ENCODE results near the gene KRTAP10-12. TPM values are rescaled to one million over a fixed set of nuclear protein-coding genes. Genes with fewer than 3 reads are reported as not detected.

Gene KRTAP10-12
- total RNA-seq, 1 experiment from 2014 or later, result not detected

DNA sequence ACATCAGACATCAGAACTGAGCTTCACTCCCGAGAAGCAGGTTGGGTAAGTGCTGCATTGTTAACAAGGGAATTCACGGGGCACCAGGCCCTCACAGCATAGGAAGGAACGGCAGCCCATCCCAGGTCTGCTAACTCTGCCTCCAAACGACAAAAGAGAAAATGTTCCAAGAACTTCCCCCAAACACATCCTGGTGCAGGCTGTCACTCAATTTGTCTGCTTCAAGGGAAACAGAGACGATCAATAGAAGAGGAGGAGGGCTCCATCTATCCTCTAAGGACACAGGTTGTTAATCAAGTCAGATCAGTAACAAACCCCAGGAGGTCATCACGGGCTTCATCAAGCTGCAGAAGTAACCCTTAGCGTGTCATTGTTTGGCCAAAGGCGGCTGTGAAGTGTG lies 17.9 kb downstream of the KRTAP10-12 start:
- TF ChIP-seq, protein P1, sequence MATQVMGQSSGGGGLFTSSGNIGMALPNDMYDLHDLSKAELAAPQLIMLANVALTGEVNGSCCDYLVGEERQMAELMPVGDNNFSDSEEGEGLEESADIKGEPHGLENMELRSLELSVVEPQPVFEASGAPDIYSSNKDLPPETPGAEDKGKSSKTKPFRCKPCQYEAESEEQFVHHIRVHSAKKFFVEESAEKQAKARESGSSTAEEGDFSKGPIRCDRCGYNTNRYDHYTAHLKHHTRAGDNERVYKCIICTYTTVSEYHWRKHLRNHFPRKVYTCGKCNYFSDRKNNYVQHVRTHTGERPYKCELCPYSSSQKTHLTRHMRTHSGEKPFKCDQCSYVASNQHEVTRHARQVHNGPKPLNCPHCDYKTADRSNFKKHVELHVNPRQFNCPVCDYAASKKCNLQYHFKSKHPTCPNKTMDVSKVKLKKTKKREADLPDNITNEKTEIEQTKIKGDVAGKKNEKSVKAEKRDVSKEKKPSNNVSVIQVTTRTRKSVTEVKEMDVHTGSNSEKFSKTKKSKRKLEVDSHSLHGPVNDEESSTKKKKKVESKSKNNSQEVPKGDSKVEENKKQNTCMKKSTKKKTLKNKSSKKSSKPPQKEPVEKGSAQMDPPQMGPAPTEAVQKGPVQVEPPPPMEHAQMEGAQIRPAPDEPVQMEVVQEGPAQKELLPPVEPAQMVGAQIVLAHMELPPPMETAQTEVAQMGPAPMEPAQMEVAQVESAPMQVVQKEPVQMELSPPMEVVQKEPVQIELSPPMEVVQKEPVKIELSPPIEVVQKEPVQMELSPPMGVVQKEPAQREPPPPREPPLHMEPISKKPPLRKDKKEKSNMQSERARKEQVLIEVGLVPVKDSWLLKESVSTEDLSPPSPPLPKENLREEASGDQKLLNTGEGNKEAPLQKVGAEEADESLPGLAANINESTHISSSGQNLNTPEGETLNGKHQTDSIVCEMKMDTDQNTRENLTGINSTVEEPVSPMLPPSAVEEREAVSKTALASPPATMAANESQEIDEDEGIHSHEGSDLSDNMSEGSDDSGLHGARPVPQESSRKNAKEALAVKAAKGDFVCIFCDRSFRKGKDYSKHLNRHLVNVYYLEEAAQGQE (IDR thresholded peaks at IDR 0.05; ENCODE audit: insufficient read depth in 1 of 2, low read depth in 2 of 2, low read length in 1 of 2), result no peak
- no peak for TF ChIP-seq SIN3A (IDR thresholded peaks at IDR 0.05; ENCODE audit: borderline replicate concordance, insufficient read depth, low read depth, low read length)
- no peak for TF ChIP-seq POLR2AphosphoS5 (IDR thresholded peaks at IDR 0.05; ENCODE audit: low read depth, low read length)
- TF ChIP-seq, protein P2, sequence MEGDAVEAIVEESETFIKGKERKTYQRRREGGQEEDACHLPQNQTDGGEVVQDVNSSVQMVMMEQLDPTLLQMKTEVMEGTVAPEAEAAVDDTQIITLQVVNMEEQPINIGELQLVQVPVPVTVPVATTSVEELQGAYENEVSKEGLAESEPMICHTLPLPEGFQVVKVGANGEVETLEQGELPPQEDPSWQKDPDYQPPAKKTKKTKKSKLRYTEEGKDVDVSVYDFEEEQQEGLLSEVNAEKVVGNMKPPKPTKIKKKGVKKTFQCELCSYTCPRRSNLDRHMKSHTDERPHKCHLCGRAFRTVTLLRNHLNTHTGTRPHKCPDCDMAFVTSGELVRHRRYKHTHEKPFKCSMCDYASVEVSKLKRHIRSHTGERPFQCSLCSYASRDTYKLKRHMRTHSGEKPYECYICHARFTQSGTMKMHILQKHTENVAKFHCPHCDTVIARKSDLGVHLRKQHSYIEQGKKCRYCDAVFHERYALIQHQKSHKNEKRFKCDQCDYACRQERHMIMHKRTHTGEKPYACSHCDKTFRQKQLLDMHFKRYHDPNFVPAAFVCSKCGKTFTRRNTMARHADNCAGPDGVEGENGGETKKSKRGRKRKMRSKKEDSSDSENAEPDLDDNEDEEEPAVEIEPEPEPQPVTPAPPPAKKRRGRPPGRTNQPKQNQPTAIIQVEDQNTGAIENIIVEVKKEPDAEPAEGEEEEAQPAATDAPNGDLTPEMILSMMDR (IDR thresholded peaks at IDR 0.05), result no peak
- no peak for TF ChIP-seq TCF7L2 (IDR thresholded peaks at IDR 0.05; ENCODE audit: low read depth, low read length)
- H3K36me3 ChIP-seq (ENCODE audit: control insufficient read depth, insufficient read depth, low read length), result no peaks in the 10 kb centered on the region
- in situ Hi-C loops (cut with HindIII; ENCODE audit: low pct_unique_long_range_greater_than_20kb, low sequenced_read_pairs), result no loop called here
- ChIA-PET CTCF (no interaction called here), POLR2A (no interaction called here)
- H3K4me3 ChIP-seq (ENCODE audit: low read depth in 2 of 2, low read length in 2 of 2), result no peak overlapping the region
- DNase-seq (ENCODE audit: low read depth, low spot score), result no peak
- H3K27ac ChIP-seq (ENCODE audit: low read length), result no peak overlapping the region
- no TSS peak for BruUV-seq (replicated peaks)
- ATAC-seq, result no peak
- no peaks in the 10 kb centered on the region for H3K27me3 ChIP-seq (ENCODE audit: control insufficient read depth, insufficient read depth, low read length)
- H3K4me1 ChIP-seq (ENCODE audit: control insufficient read depth, insufficient read depth, low read length), result no peaks in the 10 kb centered on the region; the same call in 1 of the 2 replicates
- no peaks in the 10 kb centered on the region for H3K9me3 ChIP-seq (ENCODE audit: control insufficient read depth, insufficient read depth, low read depth, low read length)
- intact Hi-C loops (cut with micrococcal nuclease; ENCODE audit: unreplicated experiment), result no loop called here

DNA sequence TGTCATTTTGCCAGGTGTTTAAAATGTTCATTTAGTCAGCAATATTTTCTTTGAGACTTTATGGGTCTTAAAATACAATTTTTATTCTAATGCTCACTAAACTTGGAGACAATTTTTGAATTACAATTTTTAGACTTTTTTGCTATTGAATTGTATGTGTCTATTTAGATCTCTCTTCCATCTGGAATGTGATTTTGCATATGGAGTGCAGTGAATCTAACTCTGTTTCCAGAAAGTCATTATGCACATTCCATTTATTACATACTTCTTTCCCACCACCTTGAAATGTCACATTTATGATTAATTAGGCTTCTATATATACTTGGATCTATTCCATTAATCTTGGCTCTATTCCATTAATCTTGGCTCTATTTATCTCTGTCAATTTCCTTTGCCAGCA lies 20.0 kb downstream of the KRTAP10-12 start:
- no peaks in the 10 kb centered on the region for H3K36me3 ChIP-seq (ENCODE audit: control insufficient read depth, insufficient read depth, low read length)
- DNase-seq (ENCODE audit: low read depth, low spot score) (no peak), ATAC-seq (no peak)
- no peaks in the 10 kb centered on the region for H3K4me1 ChIP-seq (ENCODE audit: control insufficient read depth, insufficient read depth, low read length)
- H3K27me3 ChIP-seq (ENCODE audit: control insufficient read depth, insufficient read depth, low read length), result no peaks in the 10 kb centered on the region
- ChIA-PET POLR2A (no interaction called here), CTCF (no interaction called here)
- no peak overlapping the region for H3K4me3 ChIP-seq (ENCODE audit: low read depth in 2 of 2, low read length in 2 of 2)
- no peak for TF ChIP-seq SIN3A (IDR thresholded peaks at IDR 0.05; ENCODE audit: borderline replicate concordance, insufficient read depth, low read depth, low read length)
- TF ChIP-seq, protein P2 (IDR thresholded peaks at IDR 0.05), result no peak
- TF ChIP-seq TCF7L2 (IDR thresholded peaks at IDR 0.05; ENCODE audit: low read depth, low read length), result no peak
- TF ChIP-seq, protein P1 (IDR thresholded peaks at IDR 0.05; ENCODE audit: insufficient read depth in 1 of 2, low read depth in 2 of 2, low read length in 1 of 2), result no peak
- TF ChIP-seq POLR2AphosphoS5 (IDR thresholded peaks at IDR 0.05; ENCODE audit: low read depth, low read length), result no peak
- BruUV-seq (replicated peaks), result no TSS peak
- in situ Hi-C loops (cut with HindIII; ENCODE audit: low pct_unique_long_range_greater_than_20kb, low sequenced_read_pairs) (no loop called here), intact Hi-C loops (cut with micrococcal nuclease; ENCODE audit: unreplicated experiment) (no loop called here)
- H3K27ac ChIP-seq (ENCODE audit: low read length), result no peak overlapping the region
- H3K9me3 ChIP-seq (ENCODE audit: control insufficient read depth, insufficient read depth, low read depth, low read length), result no peaks in the 10 kb centered on the region

All from Panc1 (cell line).